Sigmoid colon (tissue), 4 donors: Measurements from ENCODE around the gene IL19.

Experiments
- CTCF ChIP-seq, 4 experiments: fragments of 450-650 bp in 3 of 4; fragments of 200-600 bp in 1 of 4; IDR thresholded peaks; one replicate each; pipeline ENCODE4 v1.5.1; 2016 to 2019; ENCODE audit warnings: antibody characterized with exemption in 4 of 4, mild to moderate bottlenecking in 3 of 4, moderate library complexity in 2 of 4
- EP300 ChIP-seq, 4 donors: sonication (generic); formaldehyde crosslinking; IDR thresholded peaks; one replicate each; pipeline ENCODE4 v1.6.1; 2017; ENCODE audit warnings: antibody characterized with exemption in 4 of 4
- POLR2A ChIP-seq, 2 donors: fragments of 450-650 bp; IDR thresholded peaks; one replicate each; pipeline ENCODE4 v1.6.1; 2016; ENCODE audit warnings: antibody characterized with exemption in 2 of 2, mild to moderate bottlenecking in 2 of 2, moderate library complexity in 2 of 2
- POLR2AphosphoS5 ChIP-seq, 4 donors: sonication (generic); formaldehyde crosslinking; IDR thresholded peaks; one replicate each; pipeline ENCODE4 v1.6.1; 2017; ENCODE audit warnings: antibody characterized with exemption in 4 of 4

- TF ChIP-seq CTCF (IDR thresholded peaks at IDR 0.05), result no peak
- no peak for TF ChIP-seq POLR2AphosphoS5 (IDR thresholded peaks at IDR 0.05)
- no peak for TF ChIP-seq POLR2A (IDR thresholded peaks at IDR 0.05)
- no peak for TF ChIP-seq EP300 (IDR thresholded peaks at IDR 0.05)
These were observed 27.7 kb upstream of the IL19 start for GRCh38 chr1:206742719-206743383.
